ENCODE results near the gene TRIM29.

Gene TRIM29

DNA sequence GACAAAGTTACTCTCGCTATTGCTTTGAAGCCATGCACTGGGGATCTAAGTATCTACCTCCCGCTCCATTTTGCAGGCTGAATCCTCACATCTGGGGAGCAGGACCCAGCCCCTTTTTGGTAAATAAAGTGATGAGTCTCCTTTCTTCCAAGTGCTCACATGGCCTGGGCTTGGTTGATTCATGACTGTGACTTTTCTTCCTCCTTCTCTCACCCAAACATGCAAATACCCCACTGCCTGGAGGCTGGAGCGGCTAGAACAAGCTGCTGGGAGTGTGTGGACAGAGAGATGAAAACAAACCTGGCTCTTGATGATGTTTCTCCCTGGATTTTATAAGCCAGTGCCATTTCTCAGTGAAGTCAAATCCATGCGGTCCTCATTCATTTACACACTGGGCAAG lies 72.7 kb downstream of the TRIM29 start:
- TF ChIP-seq ZNF274 (IDR thresholded peaks at IDR 0.05; ENCODE audit: low read depth, low read length) = no peak
- no peak overlapping the region for H3K4me3 ChIP-seq (ENCODE audit: low read length)

DNA sequence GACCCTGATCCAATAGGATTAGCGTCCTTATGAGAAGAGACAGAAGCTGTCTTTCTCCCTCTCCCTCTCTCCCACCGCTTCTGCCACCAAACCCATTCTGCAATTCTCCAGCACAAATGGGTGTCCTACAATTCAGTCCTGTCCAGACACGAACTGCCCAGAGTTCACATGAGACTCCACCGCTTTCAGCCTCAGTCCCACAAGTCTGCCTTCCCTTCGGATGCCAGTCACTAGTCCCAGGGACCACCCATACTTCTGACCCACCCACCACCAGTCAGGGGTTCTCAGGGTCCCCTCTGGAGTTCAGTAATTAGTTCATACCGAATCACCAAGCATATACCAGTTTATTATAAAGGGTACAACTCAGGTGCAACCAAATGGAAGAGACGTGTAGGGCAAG lies 73.6 kb downstream of the TRIM29 start:
- TF ChIP-seq ZNF274 (IDR thresholded peaks at IDR 0.05; ENCODE audit: low read depth, low read length) = no peak
- no peak overlapping the region for H3K4me3 ChIP-seq (ENCODE audit: low read length)

DNA sequence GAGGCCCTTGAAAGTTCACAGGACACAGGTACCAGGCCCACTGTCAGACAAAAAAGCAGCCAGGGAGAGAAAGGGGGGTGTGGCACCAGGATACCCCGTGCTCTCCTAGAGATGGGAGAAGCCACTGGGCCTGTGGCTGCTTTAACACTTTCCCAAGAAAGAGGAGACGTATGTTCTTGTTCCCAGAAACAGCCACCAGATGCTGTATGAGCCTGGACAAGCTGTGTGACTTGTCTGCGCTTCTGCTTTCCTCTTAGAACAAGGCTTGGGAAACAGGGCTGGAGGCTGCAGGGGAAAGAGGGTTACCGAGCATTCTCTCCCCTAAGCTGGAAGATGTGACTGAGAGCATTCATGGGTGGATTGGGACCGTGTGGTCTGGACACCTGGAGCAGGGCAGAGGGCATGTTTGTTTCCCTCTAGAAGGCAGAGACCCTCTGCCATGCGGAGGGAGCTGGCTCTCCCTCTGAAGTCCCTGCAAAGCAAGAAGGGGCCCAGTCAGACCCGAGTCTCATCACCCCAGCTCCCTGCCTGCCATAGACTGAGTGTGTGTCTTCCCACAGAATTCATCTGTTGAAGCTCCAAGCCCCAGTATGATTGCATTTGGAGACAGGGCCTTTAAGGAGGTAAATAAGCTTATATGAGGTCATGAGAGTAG lies 74.1 kb downstream of the TRIM29 start:
- no peak for TF ChIP-seq ZNF274 (IDR thresholded peaks at IDR 0.05; ENCODE audit: low read depth, low read length)
- no peak overlapping the region for H3K4me3 ChIP-seq (ENCODE audit: low read length)

DNA sequence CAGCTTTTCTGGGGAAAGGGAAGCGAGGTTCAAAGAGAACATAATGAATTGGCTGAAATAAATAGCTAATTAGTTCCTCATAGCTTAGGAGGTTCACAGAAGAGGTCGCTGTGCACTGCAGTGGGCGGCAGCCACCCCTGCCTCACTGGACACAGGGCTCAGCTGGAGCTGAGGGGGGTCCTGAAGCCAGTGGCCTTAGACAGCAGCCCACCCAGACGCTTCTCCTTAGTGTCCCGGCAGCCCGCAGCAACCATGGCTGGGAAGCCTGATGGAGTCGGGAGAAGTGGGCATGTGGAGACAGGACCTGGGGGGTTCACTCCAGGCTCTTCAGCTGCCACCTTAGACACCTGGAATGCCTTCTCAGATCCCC lies 75.4 kb downstream of the TRIM29 start:
- no peak for TF ChIP-seq ZNF274 (IDR thresholded peaks at IDR 0.05; ENCODE audit: low read depth, low read length)
- H3K4me3 ChIP-seq (ENCODE audit: low read length) = no peak overlapping the region

- H3K4me3 ChIP-seq (ENCODE audit: low read length) = no peak overlapping the region
- TF ChIP-seq ZNF274 (IDR thresholded peaks at IDR 0.05; ENCODE audit: low read depth, low read length) = no peak
Observed at GRCh38 chr11:120061761-120062560, 76.0 kb downstream of the TRIM29 start.
